Keratinocyte (primary cell): ENCODE measurements around the gene ZCCHC24. TPM values are rescaled to one million over a fixed set of nuclear protein-coding genes. Genes with fewer than 3 reads are reported as not detected.

Source experiments
- DNase-seq: peaks from one replicate; pipeline ENCODE4 v3.0.0-alpha.2; 2011; ENCODE audit warnings: low read depth, missing footprints, low spot score
- FAIRE-seq: peaks from 2 replicates; lab custom pipeline; 2011; peaks lifted over from hg19 to GRCh38; lab: Jason Lieb, UNC
- H2AFZ ChIP-seq: 2 replicates; pipeline ENCODE4 v1.6.0; 2012; ENCODE audit warnings: low read length, control low read depth, inconsistent platforms; ENCODE audit not compliant: control insufficient read depth
- H3K27ac ChIP-seq: 2 replicates; pipeline ENCODE4 v1.5.1; 2011; ENCODE audit warnings: low read length; ENCODE audit not compliant: control insufficient read depth, insufficient read depth
- H3K27me3 ChIP-seq: 3 replicates; pipeline ENCODE4 v1.6.0; 2011; ENCODE audit warnings: low read length; ENCODE audit not compliant: control insufficient read depth, insufficient read depth; ENCODE audit errors: extremely low read depth
- H3K36me3 ChIP-seq, 2 experiments: 2 replicates in 1 of 2; 3 replicates in 1 of 2; pipeline ENCODE4 v1.5.1; 2011; ENCODE audit warnings: low read length in 2 of 2, mild to moderate bottlenecking in 1 of 2; ENCODE audit not compliant: control insufficient read depth in 2 of 2, insufficient read depth in 2 of 2; ENCODE audit errors: extremely low read depth in 1 of 2
- H3K4me1 ChIP-seq: 3 replicates; pipeline ENCODE4 v1.5.1; 2011; ENCODE audit warnings: low read length; ENCODE audit not compliant: control insufficient read depth, insufficient read depth; ENCODE audit errors: extremely low read depth
- H3K4me2 ChIP-seq: 3 replicates; pipeline ENCODE4 v1.6.0; 2011; ENCODE audit warnings: low read depth, low read length; ENCODE audit not compliant: control insufficient read depth, insufficient read depth; ENCODE audit errors: extremely low read depth
- H3K4me3 ChIP-seq, 3 experiments: fragments of 200-600 bp in 1 of 3; sonication (generic) in 1 of 3; 2 replicates in 2 of 3; 3 replicates in 1 of 3; pipeline ENCODE4 v1.5.1; 2011 to 2016; ENCODE audit warnings: low read length in 3 of 3, mild to moderate bottlenecking in 3 of 3, control low read depth in 2 of 3, inconsistent platforms in 1 of 3, low read depth in 1 of 3, mixed read lengths in 1 of 3, mixed run types in 1 of 3, moderate library complexity in 1 of 3; ENCODE audit not compliant: control insufficient read depth in 2 of 3, insufficient read depth in 2 of 3; ENCODE audit errors: extremely low read depth in 1 of 3
- H3K79me2 ChIP-seq: 2 replicates; pipeline ENCODE4 v1.6.0; 2012; ENCODE audit warnings: low read length; ENCODE audit not compliant: control insufficient read depth, insufficient read depth
- H3K9ac ChIP-seq: 3 replicates; pipeline ENCODE4 v1.6.0; 2011; ENCODE audit warnings: low read length; ENCODE audit not compliant: control insufficient read depth, insufficient read depth; ENCODE audit errors: extremely low read depth
- H3K9me1 ChIP-seq: 3 replicates; pipeline ENCODE4 v1.6.0; 2011; ENCODE audit warnings: low read length; ENCODE audit not compliant: control insufficient read depth, insufficient read depth; ENCODE audit errors: extremely low read depth
- H3K9me3 ChIP-seq: 2 replicates; pipeline ENCODE4 v1.5.1; 2012; ENCODE audit warnings: low read depth, low read length; ENCODE audit not compliant: control insufficient read depth
- H4K20me1 ChIP-seq: 3 replicates; pipeline ENCODE4 v1.6.0; 2011; ENCODE audit warnings: low read length; ENCODE audit not compliant: control insufficient read depth, insufficient read depth; ENCODE audit errors: extremely low read depth
- CTCF ChIP-seq, 3 experiments: IDR thresholded peaks in 1 of 3; conservative IDR thresholded peaks in 1 of 3; optimal IDR thresholded peaks in 1 of 3; 2 replicates in 2 of 3; 3 replicates in 1 of 3; pipeline versions ENCODE3 to v1.5.1; 2011; ENCODE audit warnings: low read length in 3 of 3, mild to moderate bottlenecking in 3 of 3, moderate library complexity in 2 of 3, control low read depth in 1 of 3, inconsistent platforms in 1 of 3; ENCODE audit not compliant: insufficient read depth in 2 of 3; ENCODE audit errors: extremely low read depth in 1 of 3
- EZH2 ChIP-seq: IDR thresholded peaks from one replicate; pipeline ENCODE4 v1.6.1; 2012; ENCODE audit warnings: inconsistent platforms, mild to moderate bottlenecking, low read length, moderate library complexity
- dilution Hi-C: fragments of 300-500 bp; cut with MboI; formaldehyde crosslinking; loops from one replicate; pipeline ENCODE4 v1.7.0; 2020; ENCODE audit warnings: low sequenced_read_pairs; ENCODE audit not compliant: extremely low pct_ligation_motif_present
- polyA plus RNA-seq, 5 experiments: library from polyadenylated mRNA; depleted of rRNA in 3 of 5; stranded (reverse) in 3 of 5; stranded (forward) in 1 of 5; unstranded in 1 of 5; fragments of >200 nt; gene quantifications; 1 replicate in 1 of 5; 2 replicates in 3 of 5; 3 replicates in 1 of 5; pipeline versions ENCODE4 v1.2.1 to v1.2.3, GENCODE V29; 2011 to 2012; ENCODE audit warnings: missing spikeins in 2 of 5, low read depth in 1 of 5, low replicate concordance in 1 of 5

The ZCCHC24 gene
- polyA plus RNA-seq, 1 donor (not counting 4 experiments of a cell fraction or from before 2014, with no cell fraction given): 0.96 TPM

- Histone ChIP-seq H3K79me2 (no peaks in the 10 kb centered on the region), H2AFZ (no peak overlapping the region), H4K20me1 (no peaks in the 10 kb centered on the region), H3K4me3 (no peak overlapping the region), H3K4me2 (no peak overlapping the region), H3K9me3 (no peaks in the 10 kb centered on the region), H3K36me3 (no peaks in the 10 kb centered on the region), H3K27ac (no peak overlapping the region), H3K9ac (no peak overlapping the region), H3K9me1 (no peaks in the 10 kb centered on the region), H3K27me3 (no peaks in the 10 kb centered on the region), H3K4me1 (peaks cover 3% of the 10 kb centered on the region)
- FAIRE-seq (no peak), DNase-seq (no peak)
- TF ChIP-seq EZH2 (no peak), CTCF (optimal IDR thresholded peaks at IDR 0.05 in 1 of 3, IDR thresholded peaks at IDR 0.05 in 1 of 3, conservative IDR thresholded peaks at IDR 0.05 in 1 of 3; ENCODE audit: extremely low read depth in 1 of 3, insufficient read depth in 2 of 3, low read length in 3 of 3) (no peak)
- dilution Hi-C loops: no loop called here
These were observed 34.0 kb upstream of the ZCCHC24 start for GRCh38 chr10:79479283-79479909.

DNA sequence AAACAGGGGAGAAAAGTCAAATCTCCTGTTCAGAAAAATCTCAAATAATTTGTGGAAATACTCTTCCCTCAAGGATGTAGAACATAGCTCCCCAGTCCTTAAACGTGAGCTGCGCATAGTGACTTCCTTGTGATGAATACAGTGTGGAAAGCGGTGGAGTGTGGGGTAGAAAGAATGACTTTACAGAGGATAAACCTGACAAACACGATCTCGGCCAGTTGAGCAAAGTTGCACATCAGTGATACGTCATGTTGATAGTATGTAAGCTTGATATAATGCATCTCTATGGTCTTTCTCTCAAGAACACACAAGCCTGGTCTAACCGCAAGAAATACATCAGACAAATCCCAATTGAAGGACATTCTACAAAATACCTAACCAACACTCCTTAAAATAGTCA, 32.0 kb upstream of the ZCCHC24 start:
- FAIRE-seq: no peak
- TF ChIP-seq CTCF (optimal IDR thresholded peaks at IDR 0.05 in 1 of 3, IDR thresholded peaks at IDR 0.05 in 1 of 3, conservative IDR thresholded peaks at IDR 0.05 in 1 of 3; ENCODE audit: extremely low read depth in 1 of 3, insufficient read depth in 2 of 3, low read length in 3 of 3): no peak
- no peak overlapping the region for H3K4me2 ChIP-seq
- no peaks in the 10 kb centered on the region for H4K20me1 ChIP-seq
- no peak overlapping the region for H3K4me3 ChIP-seq
- H3K9ac ChIP-seq: no peak overlapping the region
- H3K27me3 ChIP-seq: no peaks in the 10 kb centered on the region
- no peak overlapping the region for H3K27ac ChIP-seq
- H3K79me2 ChIP-seq: no peaks in the 10 kb centered on the region
- DNase-seq: no peak
- no peaks in the 10 kb centered on the region for H3K36me3 ChIP-seq
- dilution Hi-C loops: no loop called here
- H3K9me1 ChIP-seq: no peaks in the 10 kb centered on the region
- H2AFZ ChIP-seq: no peak overlapping the region
- H3K4me1 ChIP-seq: no peaks in the 10 kb centered on the region
- H3K9me3 ChIP-seq: no peaks in the 10 kb centered on the region
